Measurements from ENCODE around the gene KIF13A.

- TF ChIP-seq CTCF (IDR thresholded peaks at IDR 0.05): no peak
- TF ChIP-seq POLR2A (IDR thresholded peaks at IDR 0.05): no peak
Observed at GRCh38 chr6:17721671-17722070, 265.8 kb downstream of the KIF13A start.
